ENCODE results near the gene PYGO2. TPM values are rescaled to one million over a fixed set of nuclear protein-coding genes. Genes with fewer than 3 reads are reported as not detected.

The PYGO2 gene
- total RNA-seq, 1 experiment from 2014 or later = 37.4 TPM

- TF ChIP-seq NR3C1 (CRISPR knock-in tag; conservative IDR thresholded peaks at IDR 0.05; ENCODE audit: low read depth) (no peak), CREM (CRISPR knock-in tag; IDR thresholded peaks at IDR 0.05) (no peak)
Observed at GRCh38 chr1:154958036-154958435, 3.5 kb downstream of the PYGO2 start (continued).

DNA sequence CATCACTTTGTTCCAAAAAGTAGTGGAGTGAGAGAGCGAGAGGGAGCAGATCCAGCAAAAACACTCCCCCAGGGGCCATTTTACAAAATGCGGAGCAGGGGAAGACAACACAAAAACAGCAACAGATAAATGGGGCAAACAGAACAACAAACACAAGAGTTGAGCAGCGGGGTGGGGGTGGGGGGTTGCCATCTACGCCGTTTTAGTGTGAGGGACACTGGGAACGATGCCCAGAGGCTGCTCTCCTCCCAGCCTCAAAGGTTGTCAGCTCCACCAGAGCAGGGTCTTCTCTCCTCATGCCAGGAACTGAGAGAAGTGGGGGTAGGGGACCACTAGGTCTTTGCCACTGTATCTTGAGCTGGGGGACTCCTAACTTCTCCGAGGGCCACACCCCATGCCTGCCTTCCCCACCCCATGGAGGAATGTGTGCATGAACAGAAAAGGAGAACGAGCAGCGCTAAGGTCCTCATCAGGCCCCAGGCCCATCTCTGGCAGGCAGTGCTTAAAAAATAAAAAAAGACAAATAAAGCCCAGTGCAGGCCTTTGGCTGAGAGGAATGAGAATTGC is 4.4 kb downstream of the PYGO2 start:
- CTCF ChIA-PET = interaction anchor here (0.6 to 3.8 kb wide), 13 partner anchors 15 to 134 kb away, joined by 3 to 77 read pairs (median 4); partner anchors contain the start of genes LENEP, PMVK and SHC1
- Mint-ChIP-seq H3K4me1 (peaks cover 56% of the 10 kb centered on the region), H3K27me3 (ENCODE audit: low read depth) (no peaks in the 10 kb centered on the region), H3K27ac (0 out of 2 replicates have a peak overlapping the region, but pooled peaks have one; percentile 9), H3K9me3 (no peaks in the 10 kb centered on the region), H3K4me3 (peak overlapping the region; percentile 97), H3K36me3 (peaks cover 13% of the 10 kb centered on the region)
- DNase-seq (ENCODE audit: low spot score) = no peak
- POLR2A ChIA-PET = interaction anchor here (0.8 to 4.6 kb wide), 7 partner anchors 10 to 237 kb away, joined by 3 to 66 read pairs (median 8); partner anchors contain the start of genes CKS1B, FLAD1, PMVK and SHC1
- ATAC-seq = no peak
- TF ChIP-seq JUN (CRISPR knock-in tag; IDR thresholded peaks at IDR 0.05) = no peak
- TF ChIP-seq, protein P1, sequence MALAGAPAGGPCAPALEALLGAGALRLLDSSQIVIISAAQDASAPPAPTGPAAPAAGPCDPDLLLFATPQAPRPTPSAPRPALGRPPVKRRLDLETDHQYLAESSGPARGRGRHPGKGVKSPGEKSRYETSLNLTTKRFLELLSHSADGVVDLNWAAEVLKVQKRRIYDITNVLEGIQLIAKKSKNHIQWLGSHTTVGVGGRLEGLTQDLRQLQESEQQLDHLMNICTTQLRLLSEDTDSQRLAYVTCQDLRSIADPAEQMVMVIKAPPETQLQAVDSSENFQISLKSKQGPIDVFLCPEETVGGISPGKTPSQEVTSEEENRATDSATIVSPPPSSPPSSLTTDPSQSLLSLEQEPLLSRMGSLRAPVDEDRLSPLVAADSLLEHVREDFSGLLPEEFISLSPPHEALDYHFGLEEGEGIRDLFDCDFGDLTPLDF (CRISPR knock-in tag; IDR thresholded peaks at IDR 0.05) = no peak
- no peak for TF ChIP-seq HMGXB4 (CRISPR knock-in tag; IDR thresholded peaks at IDR 0.05)
- TF ChIP-seq ZNF138 (CRISPR knock-in tag; conservative IDR thresholded peaks at IDR 0.05) = no peak
- TF ChIP-seq ZNF317 (CRISPR knock-in tag; IDR thresholded peaks at IDR 0.05; ENCODE audit: borderline replicate concordance, low read depth) = no peak
- TF ChIP-seq NFE2L1 (CRISPR knock-in tag; IDR thresholded peaks at IDR 0.05) = no peak
- TF ChIP-seq AFF4 (CRISPR knock-in tag; IDR thresholded peaks at IDR 0.05; ENCODE audit: borderline replicate concordance) = no peak
- TF ChIP-seq CDX4 (CRISPR knock-in tag; IDR thresholded peaks at IDR 0.05; ENCODE audit: borderline replicate concordance) = no peak
- TF ChIP-seq RORB (CRISPR knock-in tag; IDR thresholded peaks at IDR 0.05) = no peak

- H3K4me3 Mint-ChIP-seq = peak overlapping the region; percentile 97
- peaks cover 13% of the 10 kb centered on the region for H3K36me3 Mint-ChIP-seq
- no peak for TF ChIP-seq ZNF138 (CRISPR knock-in tag; conservative IDR thresholded peaks at IDR 0.05)
- 0 out of 2 replicates have a peak, but pooled peaks have one; percentile 35 for TF ChIP-seq EMX1 (CRISPR knock-in tag; IDR thresholded peaks at IDR 0.05)
- DNase-seq (ENCODE audit: low spot score) (no peak), ATAC-seq (peak; percentile 17)
- no peaks in the 10 kb centered on the region for H3K27me3 Mint-ChIP-seq (ENCODE audit: low read depth)
- peak overlapping the region; percentile 99; the same call in 1 of the 2 replicates for H3K27ac Mint-ChIP-seq
- H3K9me3 Mint-ChIP-seq = no peaks in the 10 kb centered on the region
- peaks cover 56% of the 10 kb centered on the region for H3K4me1 Mint-ChIP-seq
- CTCF ChIA-PET = interaction anchor here (0.6 to 3.8 kb wide), 27 partner anchors 15 to 410 kb away, joined by 3 to 77 read pairs (median 4); partner anchors contain the start of genes ADAM15, KRTCAP2, LENEP and PMVK
- POLR2A ChIA-PET = interaction anchor here (0.8 to 4.6 kb wide), 10 partner anchors 11 to 237 kb away, joined by 3 to 66 read pairs (median 5); partner anchors contain the start of genes CKS1B, FLAD1, KCNN3 and PMVK
Observed at GRCh38 chr1:154956544-154956941, 5.0 kb downstream of the PYGO2 start.

Data from WTC11 (cell line).